Hepatic stellate cell (primary cell): ENCODE measurements around the gene PELI3.

Experiments used
- DNase-seq: peaks from one replicate; pipeline ENCODE4 v3.0.0; 2011; ENCODE audit warnings: low spot score

Gene PELI3

GRCh38 chr11:66475349-66476172 lies 8.9 kb downstream of the PELI3 start:
- no peak for DNase-seq

- no peak for DNase-seq
Observed at GRCh38 chr11:66476173-66476840, 9.6 kb downstream of the PELI3 start.

GRCh38 chr11:66476841-66477251 lies 10.1 kb downstream of the PELI3 start:
- DNase-seq, result no peak

- DNase-seq, result no peak
Observed at GRCh38 chr11:66477263-66478201, 10.8 kb downstream of the PELI3 start.

GRCh38 chr11:66478729-66479393 lies 12.2 kb downstream of the PELI3 start:
- DNase-seq, result no peak

GRCh38 chr11:66479394-66480116 lies 12.8 kb downstream of the PELI3 start:
- DNase-seq, result peak; percentile 81

GRCh38 chr11:66480117-66480938 lies 13.6 kb downstream of the PELI3 start, which contains the start of gene DPP3:
Gene DPP3 (plus strand): TSS chr11:66480434. CDS start chr11:66482201, 1,767 bp downstream.
- peak; percentile 100 for DNase-seq

GRCh38 chr11:66484806-66485380 lies 18.2 kb downstream of the PELI3 start:
- no peak for DNase-seq

GRCh38 chr11:66488957-66489356 lies 22.3 kb downstream of the PELI3 start:
- no peak for DNase-seq

GRCh38 chr11:66489636-66490035 lies 22.9 kb downstream of the PELI3 start:
- no peak for DNase-seq

GRCh38 chr11:66491315-66491935 lies 24.7 kb downstream of the PELI3 start:
- no peak for DNase-seq

- DNase-seq, result no peak
Observed at GRCh38 chr11:66492161-66492865, 25.6 kb downstream of the PELI3 start.

- no peak for DNase-seq
Observed at GRCh38 chr11:66493130-66493529, 26.4 kb downstream of the PELI3 start.

GRCh38 chr11:66494458-66494857 lies 27.8 kb downstream of the PELI3 start:
- no peak for DNase-seq

GRCh38 chr11:66494935-66495334 lies 28.2 kb downstream of the PELI3 start:
- DNase-seq, result no peak

- DNase-seq, result no peak
Observed at GRCh38 chr11:66495401-66495854, 28.7 kb downstream of the PELI3 start.

GRCh38 chr11:66497206-66497605 lies 30.5 kb downstream of the PELI3 start:
- no peak for DNase-seq

GRCh38 chr11:66498506-66498905 lies 31.8 kb downstream of the PELI3 start:
- DNase-seq, result no peak
